Left renal cortex interstitium (tissue), 4 donors: Measurements from ENCODE around the gene PLEKHG3. TPM values are rescaled to one million over a fixed set of nuclear protein-coding genes. Genes with fewer than 3 reads are reported as not detected.
"Not testable (repeated sequence)": the region's sequence is repeated elsewhere in the genome, so short reads cannot be mapped to it uniquely, and the experiment has no call there.

Experiments
- DNase-seq, 4 donors: peaks; one replicate each; pipeline ENCODE4 v3.0.0-alpha.2; 2013; ENCODE audit warnings: low read depth in 4 of 4, low spot score in 2 of 4, missing footprints in 1 of 4
- polyA plus RNA-seq, 4 donors: library from polyadenylated mRNA; unstranded; fragments of 120-200 nt; gene quantifications; one replicate each; pipeline ENCODE4 v1.2.1, GENCODE V29; 2013; ENCODE audit not compliant: insufficient read length in 4 of 4

Gene PLEKHG3
- 100 to 1,000 TPM in 2 of 4 donors, 10 to 100 TPM in 2; 89.4 to 123 (median 99.0) TPM for polyA plus RNA-seq

GRCh38 chr14:64704143-64704742 is at the start of gene PLEKHG3:
Gene PLEKHG3 (plus strand): TSS chr14:64704424. CDS start chr14:64727632, 23,208 bp downstream.
- no peak for DNase-seq

DNA sequence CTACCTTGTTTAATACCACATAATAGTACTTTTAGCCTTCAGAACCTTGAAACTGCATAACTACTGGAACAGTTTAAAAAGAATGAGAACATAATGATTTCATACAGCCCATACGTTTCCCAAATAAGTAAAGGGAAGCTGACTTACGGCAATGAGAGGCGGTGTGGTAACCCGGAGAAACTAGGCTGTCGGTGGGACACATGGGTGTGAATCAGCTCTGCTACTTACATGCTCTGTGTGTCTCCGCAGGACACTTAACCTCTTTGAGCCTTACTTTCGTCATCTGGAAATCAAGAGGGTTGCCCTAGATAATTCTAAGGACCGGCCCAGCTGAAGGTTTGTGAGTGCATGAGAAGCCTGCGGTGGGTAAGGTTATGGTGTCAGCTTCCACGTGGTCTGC is 49.3 kb upstream of the PLEKHG3 start:
- DNase-seq: no peak

GRCh38 chr14:64656986-64657385 is 47.2 kb upstream of the PLEKHG3 start:
- DNase-seq: no peak

DNA sequence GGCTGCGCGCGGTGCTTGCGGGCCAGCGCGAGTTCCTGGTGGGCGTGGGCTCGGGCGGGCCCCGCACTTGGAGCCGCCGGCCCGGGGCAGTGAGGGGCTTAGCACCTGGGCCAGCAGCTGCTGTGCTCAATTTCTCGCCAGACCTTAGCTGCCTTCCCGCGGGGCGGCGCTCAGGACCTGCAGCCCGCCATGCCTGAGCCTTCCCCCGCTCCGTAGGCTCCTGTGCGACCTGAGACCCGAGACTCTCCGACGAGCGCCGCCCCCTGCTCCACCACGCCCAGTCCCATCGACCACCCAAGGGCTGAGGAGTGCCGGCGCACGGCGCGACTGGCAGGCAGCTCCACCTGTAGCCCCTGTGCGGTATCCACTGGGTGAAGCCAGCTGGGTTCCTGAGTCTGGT is 46.0 kb upstream of the PLEKHG3 start:
- no peak for DNase-seq

- DNase-seq: not testable (repeated sequence)
Measured at GRCh38 chr14:64658700-64659264, 45.4 kb upstream of the PLEKHG3 start.

- DNase-seq: no peak
Measured at GRCh38 chr14:64659366-64659765, 44.9 kb upstream of the PLEKHG3 start.

DNA sequence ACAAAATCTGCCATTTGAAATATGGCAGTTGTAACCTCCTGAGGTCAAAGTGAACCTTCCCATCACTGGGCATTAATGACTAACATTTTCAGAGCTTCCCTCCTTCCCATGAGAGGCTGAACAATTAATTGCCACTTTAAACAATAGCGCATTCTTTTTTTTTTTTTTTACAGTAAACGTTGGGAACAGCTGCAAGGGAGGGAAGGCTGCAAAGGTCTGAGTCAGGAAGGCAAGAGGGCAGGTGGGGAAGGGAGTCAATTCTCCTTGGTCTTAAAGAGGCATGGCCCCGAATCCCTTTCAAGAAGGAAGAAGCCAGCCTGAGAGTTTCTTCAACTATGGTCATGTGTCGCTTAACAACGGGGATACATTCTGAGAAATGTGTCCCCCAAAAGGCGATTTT is 41.0 kb upstream of the PLEKHG3 start:
- no peak for DNase-seq

GRCh38 chr14:64671591-64671990 is 32.6 kb upstream of the PLEKHG3 start:
- DNase-seq: peak in 2 of 4 donors; percentile 65 to 76

- DNase-seq: no peak
Measured at GRCh38 chr14:64673316-64673715, 30.9 kb upstream of the PLEKHG3 start.

GRCh38 chr14:64673748-64674147 is 30.5 kb upstream of the PLEKHG3 start:
- no peak for DNase-seq

- DNase-seq: no peak
Measured at GRCh38 chr14:64674829-64675228, 29.4 kb upstream of the PLEKHG3 start.

GRCh38 chr14:64675312-64675711 is 28.9 kb upstream of the PLEKHG3 start:
- DNase-seq: no peak

GRCh38 chr14:64676410-64677008 is 27.7 kb upstream of the PLEKHG3 start:
- no peak for DNase-seq

DNA sequence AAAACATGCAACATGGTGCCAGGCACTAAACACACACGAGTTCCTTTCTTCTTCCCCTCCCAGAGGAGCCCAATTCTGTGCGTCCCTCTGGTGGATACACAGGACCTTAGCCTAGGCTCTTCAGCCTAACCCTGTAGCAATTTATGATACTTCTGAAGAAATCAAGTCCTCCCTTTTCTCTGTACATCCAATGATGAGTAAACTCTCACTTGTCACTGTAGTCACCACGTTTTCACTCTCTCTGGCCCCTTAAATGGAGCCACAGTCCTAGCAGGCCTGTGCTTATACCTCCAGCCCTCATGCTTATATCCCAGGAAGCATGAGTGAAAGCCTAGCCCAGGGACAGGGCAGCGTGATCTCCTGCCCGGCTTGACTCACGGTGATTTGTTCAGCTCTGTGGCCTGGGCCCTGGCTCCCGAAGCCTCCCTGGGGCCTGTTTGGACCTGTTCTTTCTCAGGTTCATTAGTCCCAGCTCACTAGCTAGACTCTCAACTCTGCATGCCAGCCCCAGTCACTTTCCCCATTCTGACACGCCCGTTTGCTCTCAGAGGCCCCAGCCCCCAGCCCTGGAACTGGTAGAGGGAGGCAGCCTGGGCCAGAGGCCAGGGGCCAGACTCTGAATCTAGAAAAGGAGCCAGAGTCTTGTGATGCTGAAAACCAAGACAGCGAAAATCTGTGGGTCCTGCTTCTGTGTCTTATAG is 24.1 kb upstream of the PLEKHG3 start:
- DNase-seq: no peak

DNA sequence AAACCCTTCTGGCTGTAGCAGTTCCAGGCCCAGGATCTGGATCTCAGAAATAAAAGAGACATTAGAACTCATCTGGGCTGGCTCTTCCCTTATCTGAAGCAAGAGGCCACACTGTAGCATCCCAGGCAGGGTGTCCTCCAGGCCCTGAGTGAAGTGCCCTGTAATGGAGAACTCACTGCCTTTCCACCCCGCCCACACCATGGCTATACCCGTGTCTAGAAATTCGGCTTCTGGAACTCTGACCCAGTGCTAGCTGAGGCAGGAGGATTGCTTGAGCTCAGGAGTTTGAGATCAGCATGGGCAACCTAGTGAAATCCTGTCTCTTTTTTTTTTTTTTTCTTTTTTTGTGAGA is 23.5 kb upstream of the PLEKHG3 start:
- no peak for DNase-seq

DNA sequence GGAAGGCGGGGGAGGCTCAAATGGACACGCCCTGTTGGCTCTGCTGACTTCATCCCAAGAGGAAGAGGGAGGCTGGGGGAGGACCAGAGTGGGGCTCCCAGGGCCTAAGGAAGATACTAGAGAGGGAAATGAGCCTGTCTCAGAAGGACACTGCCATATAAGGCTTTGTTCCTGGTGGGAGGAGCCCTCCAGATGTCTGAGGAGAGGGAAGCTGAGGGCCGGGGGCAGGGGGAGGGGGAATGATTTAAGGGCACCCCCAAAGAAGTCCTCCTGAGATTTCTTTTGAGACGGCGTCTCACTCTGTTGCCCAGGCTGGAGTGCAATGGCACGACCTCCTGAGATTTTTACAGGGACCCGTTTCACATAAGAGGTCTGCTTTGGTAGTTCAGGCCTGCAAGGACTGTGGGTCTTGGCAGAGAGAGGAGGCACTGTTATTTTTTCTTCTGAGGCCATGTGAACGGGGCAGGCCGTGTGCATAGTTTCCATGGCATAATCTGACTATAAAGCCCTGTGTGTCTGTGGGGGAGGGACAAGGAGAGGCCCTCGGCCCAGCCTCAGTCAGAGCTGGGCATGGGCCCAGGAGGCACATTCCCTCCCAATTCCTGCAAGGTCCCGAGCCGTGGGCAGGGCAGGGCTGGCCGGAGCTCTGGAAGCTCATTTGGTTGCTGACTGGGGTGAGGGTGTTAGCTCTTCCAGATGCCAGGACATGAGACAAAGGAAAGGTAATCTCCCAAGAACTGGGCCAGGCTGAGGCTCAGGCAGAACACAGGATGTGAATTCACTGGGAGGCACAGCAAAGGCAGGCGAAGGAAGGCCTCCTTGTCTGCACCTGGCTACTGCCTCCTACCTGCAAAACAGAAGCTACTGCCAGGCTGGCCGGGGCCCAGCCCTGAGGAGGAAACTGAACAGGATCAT is 22.2 kb upstream of the PLEKHG3 start:
- no peak for DNase-seq

DNA sequence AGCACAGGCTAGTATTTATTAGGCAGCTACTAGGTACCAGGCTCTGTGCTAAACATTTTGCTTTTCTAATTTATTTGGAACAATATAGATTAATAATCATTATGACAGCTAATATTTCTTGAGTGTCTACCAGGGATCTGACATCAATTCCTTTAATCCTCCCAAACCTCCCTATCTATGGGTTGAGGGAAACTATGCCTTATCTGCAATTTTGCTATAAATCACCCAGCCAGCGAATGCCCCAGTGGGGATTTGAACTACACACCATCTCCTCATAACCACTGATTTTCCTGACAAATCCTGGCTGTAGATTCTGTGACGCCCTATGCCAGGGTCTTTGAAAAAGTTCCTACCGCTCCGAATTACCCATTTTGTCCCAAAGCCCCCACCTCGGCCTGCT is 21.4 kb upstream of the PLEKHG3 start:
- no peak for DNase-seq

- DNase-seq: no peak
Measured at GRCh38 chr14:64683264-64683663, 21.0 kb upstream of the PLEKHG3 start.

DNA sequence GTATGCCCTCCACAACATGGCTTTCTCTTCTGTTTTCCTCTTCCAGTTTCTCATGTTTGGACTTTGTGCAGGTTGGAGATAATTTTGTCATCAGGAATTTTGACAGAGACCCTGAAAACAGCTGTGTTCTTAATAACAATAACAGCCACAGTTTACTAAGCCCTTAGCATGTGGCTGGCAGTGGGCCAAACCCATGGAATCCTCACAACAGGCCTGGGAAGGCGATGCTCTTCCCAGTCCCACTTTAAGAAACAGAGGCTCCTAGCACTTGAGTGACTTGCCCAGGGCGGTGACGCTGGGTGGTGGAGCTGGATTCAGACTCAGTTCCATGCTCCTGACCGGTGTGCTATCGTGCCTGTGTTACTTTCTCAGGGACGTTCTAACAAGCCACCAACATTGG is 20.1 kb upstream of the PLEKHG3 start:
- no peak for DNase-seq

- DNase-seq: no peak
Measured at GRCh38 chr14:64685371-64686281, 18.6 kb upstream of the PLEKHG3 start.
